GM21717 (cell line): ENCODE measurements around the gene NR2F1-AS1.

Experiments used
- ATAC-seq: cut with Tn5 transposase; IDR thresholded peaks from one replicate; pipeline ENCODE4 v1.9.1; 2021; ENCODE audit warnings: mild to moderate bottlenecking, moderate library complexity; ENCODE audit not compliant: unreplicated experiment

The NR2F1-AS1 gene

DNA sequence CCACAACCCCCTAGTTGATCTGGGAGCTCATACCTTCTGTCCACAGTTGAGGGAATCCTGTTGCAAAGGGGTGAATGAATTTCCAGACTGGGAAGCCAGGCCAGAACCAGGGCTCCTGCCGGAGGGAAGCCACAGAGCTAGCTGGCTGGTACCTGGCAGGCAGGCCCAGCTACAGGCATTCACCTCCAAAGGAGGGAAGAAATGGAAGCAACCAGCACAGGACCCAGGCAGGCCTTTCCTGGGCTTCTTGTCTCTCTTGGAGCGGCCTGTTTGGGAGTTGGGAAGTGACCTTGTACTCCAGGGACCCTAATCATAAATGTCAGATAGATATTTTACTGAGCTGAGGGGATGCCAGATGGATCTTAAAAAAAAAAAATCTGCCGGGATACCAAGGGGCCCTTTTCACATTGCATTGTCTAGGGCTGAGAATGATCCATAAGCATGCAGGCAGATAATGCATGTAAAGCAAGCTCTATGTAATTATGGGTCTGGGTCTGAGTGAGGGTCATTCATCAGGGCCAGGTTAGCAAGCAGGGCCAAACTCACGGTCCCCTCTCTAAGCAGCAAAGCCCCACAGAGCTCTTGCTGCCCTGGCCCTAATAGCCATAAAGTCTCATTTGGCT, 10.4 kb upstream of the NR2F1-AS1 start:
- no peak for ATAC-seq

DNA sequence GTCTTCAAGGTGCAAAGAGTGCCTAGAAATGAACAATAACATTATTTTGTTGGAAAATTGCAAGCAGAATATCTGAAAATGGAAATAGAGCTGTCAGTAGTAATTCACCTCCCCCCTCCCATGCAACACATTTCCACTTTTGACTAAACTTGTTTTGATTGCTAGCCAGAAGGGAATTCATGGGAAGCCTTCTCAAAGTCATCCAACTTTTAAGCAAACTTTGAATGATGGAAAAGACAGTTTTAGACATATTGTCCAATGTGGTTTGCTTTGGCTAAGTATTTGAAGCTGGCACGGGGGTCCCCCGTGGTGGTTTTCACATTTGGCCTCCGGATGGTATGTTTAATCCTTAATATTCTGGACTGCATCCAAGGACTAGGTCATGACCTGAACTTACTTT, 9.5 kb upstream of the NR2F1-AS1 start:
- no peak for ATAC-seq

DNA sequence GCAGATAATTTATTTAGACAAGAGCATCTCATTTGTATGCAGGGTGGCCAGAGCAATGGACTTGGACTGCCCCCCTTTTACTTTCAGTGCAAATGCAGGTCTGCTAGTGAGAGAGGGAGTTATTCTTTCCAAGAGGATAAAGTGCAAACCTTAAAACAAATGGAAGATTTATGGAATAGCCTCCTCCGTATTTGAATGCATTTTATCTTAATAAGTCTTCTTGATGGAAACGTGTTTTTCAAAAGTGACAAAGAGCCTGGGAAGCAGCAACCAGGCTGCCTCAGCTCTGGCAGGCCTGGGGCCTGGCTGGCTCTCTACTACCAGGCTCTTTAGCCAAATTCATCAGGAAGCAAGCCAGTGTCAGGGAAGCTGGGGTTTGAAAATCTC, 8.8 kb upstream of the NR2F1-AS1 start:
- no peak for ATAC-seq

DNA sequence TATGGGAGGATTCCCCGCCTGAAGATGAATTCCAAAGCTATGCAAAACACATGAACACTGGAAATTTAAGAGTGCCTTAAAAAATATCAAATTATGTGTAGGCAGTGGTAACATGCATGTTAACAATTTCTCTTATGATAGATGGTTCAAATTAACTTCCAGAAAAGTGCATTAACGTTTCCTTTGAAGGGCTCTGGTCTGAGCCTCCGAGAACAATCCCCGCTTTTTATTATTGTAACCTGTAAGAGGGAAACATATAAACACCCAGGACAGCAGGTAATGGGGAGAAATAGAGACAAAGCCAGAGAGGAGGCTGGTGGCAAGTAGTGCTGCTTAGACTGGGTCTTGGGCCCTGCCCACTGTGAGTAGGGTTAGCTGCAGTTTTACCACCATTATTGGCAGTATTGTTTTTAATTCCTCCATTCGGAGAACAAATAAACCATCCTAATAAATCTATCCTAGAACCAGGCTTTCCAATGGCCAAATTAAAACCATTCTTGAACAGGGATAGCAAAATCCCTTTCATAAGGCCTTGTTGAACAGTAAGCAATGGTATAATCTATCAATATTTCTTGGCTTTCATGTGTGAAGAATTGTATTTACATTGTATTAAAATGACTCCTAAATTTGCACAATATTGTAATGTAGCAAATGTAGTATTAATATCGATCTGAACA, 8.3 kb upstream of the NR2F1-AS1 start:
- no peak for ATAC-seq

DNA sequence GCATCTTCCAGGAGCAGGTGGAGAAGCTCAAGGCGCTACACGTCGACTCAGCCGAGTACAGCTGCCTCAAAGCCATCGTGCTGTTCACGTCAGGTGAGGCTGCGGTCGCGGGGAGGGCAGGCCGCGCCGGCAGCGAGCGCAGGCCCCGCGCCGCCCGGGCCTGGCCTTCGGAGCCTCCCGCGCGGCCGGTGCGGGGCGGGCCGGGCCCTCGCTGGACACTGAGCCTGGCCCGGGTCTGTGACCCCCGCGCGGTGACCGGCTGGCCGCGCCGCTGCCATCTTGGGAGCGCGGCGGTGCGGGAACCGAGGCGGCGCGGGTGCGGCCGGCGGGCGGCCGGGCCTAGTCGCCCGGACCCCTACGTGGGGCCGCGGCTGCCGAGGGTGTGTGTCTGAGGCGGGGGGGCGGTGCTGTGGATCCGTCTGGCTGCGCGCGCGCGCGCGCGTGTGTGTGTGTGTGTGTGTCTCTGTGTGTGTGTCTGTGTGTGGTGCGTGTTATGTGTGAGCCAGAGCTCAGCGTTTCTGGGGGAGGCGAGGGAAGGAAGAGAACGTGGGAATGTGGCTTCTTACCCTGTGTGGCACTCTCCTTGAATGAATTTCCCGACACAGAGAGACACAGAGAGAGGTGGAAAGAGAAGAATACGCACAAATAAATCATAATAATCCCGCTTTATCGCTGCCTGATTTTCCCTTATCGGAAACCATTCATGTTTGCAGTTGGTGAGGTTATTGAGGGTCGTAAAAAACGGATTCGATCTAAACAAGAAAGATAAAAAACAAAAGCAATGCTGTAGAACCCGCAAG, 7.5 kb upstream of the NR2F1-AS1 start:
- no peak for ATAC-seq

DNA sequence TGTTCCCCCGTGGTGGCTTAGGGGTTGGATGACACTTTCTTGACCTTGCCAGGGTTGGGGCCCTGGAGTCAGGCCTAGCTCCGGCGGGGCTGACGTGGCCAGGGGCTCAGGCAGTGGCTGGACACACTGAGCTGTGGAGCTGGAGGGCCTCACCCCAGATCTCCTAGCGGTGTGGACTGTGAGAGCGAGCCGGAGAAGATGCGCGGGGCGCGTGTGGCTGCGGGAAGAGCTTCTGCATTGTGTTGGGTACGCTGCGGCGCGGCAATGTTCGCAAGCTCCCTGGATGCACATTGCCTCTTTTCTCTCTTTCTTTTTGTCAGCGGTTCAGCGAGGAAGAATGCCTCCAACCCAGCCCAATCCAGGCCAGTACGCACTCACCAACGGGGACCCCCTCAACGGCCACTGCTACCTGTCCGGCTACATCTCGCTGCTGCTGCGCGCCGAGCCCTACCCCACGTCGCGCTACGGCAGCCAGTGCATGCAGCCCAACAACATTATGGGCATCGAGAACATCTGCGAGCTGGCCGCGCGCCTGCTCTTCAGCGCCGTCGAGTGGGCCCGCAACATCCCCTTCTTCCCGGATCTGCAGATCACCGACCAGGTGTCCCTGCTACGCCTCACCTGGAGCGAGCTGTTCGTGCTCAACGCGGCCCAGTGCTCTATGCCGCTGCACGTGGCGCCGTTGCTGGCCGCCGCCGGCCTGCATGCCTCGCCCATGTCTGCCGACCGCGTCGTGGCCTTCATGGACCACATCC, 6.8 kb upstream of the NR2F1-AS1 start:
- no peak for ATAC-seq

DNA sequence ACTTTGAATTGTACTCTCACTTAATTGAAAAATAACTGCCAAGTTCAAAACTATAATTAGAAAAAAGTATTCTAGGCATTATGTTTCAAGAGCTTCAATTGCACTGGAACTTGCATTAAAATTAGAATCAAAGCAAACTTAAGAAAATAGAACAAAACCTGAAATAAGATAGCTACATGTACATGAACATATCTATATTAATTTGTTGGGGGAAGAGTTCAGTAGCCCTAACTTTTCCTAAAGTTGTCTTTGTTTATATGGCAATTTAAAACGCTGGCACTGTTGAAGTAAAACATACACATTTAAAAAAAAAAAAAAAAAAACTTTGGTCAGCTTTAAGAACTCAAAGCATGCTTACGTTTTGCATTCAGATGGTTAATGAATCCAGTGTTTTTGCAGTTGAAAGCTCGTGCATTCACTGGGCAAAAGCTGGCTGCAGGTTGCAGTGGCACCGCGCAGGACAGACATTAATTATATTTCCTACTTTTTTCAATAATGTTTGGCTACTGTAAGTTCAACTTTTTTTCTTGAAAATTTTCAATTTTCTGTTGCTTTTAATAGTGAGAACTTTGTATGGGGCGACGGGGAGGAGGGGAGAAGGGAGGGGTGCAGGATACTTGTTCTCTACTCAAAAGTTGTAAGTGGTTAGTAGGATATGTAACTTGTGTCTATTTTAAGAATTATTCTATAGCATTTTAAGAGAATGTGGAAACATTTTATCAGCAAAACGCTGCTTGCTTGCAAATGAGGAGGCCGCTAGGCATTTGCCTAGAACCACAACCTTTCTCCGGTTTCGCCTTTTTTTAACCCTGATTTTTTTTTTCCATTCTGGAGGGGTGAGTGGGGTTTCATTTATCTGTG, 5.9 kb upstream of the NR2F1-AS1 start:
- no peak for ATAC-seq

DNA sequence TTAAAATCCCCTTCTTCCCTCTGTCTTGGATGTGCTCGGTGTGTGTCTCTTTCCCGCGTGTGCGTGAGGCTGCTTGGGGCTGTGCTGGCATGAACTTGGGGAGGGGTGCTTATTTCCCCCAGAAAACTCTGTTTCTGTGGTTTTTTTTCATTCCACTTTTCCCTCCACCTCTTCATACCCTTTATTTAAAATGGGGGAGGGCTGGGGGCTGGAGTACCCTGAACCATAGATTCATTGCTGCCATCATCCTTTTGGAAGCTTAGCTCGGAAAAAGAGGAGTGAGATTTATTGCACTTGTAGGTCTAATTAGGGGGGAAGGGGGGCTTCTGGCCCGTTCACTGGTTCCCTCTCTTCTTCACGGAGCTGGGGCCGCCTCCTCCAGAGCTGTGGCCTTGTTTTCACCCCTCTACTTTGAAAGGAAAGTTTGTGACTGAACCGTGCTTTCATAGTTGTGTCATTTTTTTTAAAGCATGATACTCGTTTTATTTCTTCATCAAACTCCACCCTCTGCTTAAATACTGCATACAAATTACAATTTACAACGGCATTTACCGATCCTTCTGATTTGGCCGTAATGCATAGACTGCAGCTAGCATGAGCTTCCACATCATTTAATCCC, 4.9 kb upstream of the NR2F1-AS1 start:
- no peak for ATAC-seq

DNA sequence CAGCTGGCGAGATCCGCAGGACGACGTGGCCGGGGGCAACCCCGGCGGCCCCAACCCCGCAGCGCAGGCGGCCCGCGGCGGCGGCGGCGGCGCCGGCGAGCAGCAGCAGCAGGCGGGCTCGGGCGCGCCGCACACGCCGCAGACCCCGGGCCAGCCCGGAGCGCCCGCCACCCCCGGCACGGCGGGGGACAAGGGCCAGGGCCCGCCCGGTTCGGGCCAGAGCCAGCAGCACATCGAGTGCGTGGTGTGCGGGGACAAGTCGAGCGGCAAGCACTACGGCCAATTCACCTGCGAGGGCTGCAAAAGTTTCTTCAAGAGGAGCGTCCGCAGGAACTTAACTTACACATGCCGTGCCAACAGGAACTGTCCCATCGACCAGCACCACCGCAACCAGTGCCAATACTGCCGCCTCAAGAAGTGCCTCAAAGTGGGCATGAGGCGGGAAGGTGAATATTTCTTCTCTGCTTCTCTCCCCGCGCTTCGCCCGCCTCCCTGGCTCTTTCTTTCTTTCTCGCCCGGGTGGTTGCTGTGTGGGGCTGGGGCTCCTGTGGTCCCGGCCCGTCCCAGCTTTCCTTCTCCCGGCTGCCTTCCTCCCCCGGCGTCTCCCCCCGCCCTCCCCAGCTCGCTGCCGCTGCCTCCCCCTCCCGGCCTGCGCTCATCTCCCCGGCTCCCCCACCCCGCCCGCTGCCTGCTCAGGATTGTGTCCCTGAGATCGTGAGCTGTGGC, 4.2 kb upstream of the NR2F1-AS1 start:
- no peak for ATAC-seq

DNA sequence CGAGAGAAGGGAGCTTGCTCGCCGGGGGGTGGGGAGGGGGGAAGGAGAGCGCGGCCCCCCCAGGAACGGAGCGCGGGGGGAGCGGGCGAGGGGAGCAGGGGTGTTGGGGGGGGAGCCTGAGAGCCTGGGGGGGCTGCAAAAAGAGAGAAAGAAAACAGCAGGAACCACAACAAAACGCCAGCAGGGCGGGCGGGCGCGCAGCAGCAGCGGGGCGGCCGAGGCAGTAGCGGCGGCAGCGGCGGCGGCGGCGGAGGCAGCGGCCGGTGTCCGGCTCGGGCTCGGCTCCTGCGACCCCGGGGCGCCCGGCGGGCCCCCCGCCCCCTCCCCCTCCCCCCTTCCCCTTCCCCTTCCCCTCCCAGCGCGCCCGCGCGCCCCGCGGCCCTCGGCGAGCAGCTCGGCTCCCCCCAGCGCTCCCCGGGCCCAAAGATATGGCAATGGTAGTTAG, 3.6 kb upstream of the NR2F1-AS1 start:
- no peak for ATAC-seq

DNA sequence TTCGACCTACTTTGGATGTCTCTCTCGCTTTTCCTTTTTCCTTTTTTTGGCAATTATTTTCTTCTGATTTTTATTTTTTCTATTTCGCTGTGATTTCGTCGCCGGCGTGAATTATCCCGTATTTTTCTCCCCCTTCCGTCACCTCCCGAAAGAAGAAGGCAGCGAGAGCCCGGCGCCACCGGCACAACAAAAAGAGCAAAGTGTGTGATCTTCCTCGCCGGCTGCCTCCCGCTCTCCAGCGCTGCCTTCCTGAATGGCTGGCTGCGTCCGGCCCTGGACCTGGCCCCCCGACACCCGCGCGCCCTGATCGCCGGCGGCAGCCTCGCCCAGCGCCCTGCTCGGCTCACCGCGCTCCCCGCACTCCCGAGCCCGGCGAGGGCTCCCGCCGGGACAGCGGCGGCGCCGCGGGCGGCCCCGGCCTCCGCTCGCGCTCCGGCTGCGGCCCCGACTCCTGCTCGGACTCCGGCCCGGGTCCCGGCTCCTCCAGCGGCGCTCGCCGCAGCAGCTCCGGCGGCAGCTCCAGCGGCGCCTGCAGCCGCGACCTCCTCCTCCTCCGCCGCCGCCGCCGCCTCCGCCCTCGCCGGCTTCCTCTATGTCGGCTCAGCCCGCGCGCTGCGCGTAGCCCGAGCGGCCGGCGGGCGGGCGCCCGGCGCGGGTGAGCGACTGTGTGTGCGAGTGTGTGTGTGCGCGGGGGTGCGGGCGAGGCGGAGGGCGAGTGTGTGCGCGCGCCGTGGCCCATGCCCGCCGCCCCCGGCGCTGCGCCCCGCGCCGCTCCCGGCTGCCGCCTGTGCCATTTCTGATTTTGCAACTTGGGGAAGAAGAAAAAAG, 3.0 kb upstream of the NR2F1-AS1 start:
- ATAC-seq, result no peak

DNA sequence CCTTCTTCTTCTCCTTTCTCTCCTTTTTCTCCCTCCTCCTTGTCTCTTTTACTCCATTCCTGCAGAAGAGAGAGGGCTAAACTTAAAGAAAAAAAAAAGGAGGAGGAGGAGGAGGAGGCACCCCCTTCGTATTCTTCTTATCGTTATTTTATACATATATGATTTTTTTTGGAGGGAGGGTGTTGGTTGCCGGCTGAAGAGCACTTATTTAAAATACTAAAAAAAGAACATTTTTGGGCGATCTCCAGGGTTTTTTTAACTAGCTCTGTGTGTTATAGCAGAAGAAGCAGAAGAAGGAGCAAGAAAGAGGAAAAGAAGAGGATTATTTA, 2.4 kb upstream of the NR2F1-AS1 start:
- no peak for ATAC-seq

DNA sequence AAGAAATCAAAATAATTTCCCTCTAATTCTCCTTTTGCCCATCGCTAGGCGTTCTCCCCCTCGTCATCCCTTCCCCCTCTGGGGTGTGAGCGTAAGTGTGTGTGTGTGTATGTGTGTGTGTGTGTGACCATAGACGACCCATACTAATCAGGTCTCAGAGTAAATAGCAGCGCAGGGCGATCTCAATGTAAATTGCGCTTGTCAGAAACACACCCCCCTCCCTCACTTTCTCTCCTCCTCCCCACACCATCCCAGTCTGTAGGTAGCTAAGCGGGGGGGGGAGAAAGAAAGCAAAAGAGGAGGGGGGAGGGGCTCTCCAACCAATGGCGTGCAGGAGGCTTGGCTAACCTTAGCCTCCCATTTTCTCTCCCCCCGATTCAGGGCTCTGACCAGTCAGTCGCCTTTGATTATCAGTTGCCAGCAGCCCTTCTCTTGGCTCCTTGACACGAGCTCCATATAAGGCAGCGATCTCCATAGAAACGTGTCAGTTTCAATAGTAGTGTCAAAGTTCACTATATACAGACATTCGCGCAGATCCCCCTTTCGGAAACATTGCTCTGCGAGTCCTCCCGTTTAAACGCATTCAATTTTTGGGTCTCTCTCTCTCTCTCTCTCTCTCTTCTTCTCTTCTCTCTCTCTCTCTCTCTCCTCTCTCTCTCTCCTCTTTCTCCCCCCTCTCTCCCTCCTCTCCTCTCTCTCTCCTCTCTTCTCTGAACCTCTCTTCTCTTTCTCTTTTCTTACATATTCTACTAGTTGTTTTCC, 1.8 kb upstream of the NR2F1-AS1 start, which contains the start of gene NR2F1:
NR2F1 (plus strand) TSS at position 546 of the 762 bp plus-strand sequence. CDS start 1,802 bp downstream, outside the sequence.
- ATAC-seq, result peak; percentile 30

DNA sequence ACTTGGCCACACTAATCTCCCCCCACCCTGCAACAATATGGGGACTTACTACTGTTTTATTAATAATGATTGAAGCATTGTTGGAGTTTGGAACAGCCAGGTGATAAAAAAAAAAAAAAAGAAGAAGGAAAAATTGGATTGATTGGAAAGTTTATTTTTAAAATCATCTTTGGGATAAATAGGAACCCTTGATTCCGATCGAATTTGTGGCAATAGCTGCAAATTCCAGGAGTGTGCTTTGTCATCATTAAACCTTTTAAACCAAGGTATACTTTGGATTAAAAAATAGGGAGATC, 1.1 kb upstream of the NR2F1-AS1 start:
- ATAC-seq, result no peak

DNA sequence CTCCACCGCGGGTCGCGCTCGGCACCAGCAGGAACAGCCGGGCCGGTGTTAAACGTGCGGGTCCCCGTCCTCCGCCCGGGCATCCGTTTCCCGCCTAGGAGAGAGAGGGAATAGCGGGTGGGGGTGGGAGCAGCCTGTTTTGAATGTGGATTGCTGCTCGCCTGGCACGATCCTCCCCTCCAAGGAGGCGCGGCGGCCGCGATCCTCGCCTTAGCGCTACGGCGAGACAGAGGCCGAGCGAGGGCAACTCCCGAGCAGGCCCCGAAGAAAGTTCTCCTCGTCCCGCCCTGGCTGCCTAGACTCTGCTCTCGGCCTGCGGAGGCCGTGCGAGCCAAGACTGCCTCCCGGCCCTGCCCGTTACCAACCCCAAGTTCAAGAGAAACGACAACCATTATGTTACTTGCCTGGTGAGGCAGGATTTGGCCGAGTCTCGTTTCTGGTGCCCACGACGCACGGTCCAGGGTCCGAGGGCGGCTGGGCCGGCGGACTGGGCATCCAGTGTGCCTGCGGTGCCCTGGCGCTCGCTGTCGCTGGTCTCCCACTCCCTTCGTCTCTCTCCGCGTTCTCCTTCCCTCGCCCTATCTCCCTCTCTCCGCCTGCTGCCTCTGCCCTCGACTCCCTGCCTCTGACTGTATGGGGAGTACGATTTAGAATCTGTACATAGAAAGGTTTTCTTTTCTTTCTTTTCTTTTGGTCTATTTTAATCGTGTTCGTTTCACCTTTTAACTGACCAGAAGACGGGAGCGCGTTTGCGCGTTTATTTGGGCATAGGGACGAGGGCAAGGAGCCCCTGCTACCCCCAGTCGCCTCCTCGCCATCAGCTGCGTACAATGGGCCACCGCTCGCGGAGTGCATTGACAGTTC, 724 bp downstream of the NR2F1-AS1 start:
- ATAC-seq, result no peak

DNA sequence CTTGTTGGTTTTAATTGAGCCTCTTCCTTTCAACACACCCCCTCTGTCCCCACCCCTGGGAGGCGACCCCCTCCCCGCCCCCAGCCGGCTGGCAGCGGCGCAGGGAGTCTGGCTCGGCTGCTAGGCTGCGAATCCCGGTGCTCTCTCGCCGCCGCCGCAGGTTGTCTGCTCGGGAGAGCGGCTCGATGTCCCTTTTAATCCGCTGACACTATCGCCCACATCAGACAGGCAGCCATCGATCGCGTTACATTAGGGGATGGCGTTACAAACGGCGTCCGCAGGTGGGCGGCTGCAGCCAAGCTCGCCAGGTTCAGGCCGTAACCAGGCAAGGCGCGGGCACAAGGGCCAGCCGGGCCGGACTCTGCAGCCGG, 1.3 kb downstream of the NR2F1-AS1 start:
- no peak for ATAC-seq
